A549 (cell line): ENCODE data around the gene CHIT1. TPM values are rescaled to one million over a fixed set of nuclear protein-coding genes. Genes with fewer than 3 reads are reported as not detected.

Experiments
- ATAC-seq, 2 experiments: fragments of 200-7000 bp in 1 of 2; fragments of >200 bp in 1 of 2; cut with Nextera tagmentation in 1 of 2; cut with Tn5 transposase in 1 of 2; 3 replicates each; pipeline versions ENCODE4 v1.8.0 to v1.9.1; 2018 to 2020; ENCODE audit warnings: mild to moderate bottlenecking in 1 of 2, moderate library complexity in 1 of 2
- CTCF ChIA-PET: fragments of 300-600 bp; sonication (Branson Sonifier 250); formaldehyde crosslinking; extraction: SDS; loops from one replicate; lab custom pipeline; 2021; ENCODE audit warnings: antibody characterized with exemption, inconsistent platforms; lab: Yijun Ruan, JAX
- POLR2A ChIA-PET: fragments of 350-600 bp; formaldehyde crosslinking; extraction: SDS; loops from one replicate; lab custom pipeline; 2021; ENCODE audit warnings: antibody characterized with exemption, inconsistent platforms; lab: Yijun Ruan, JAX
- DNase-seq, 2 experiments: peaks; one replicate each; pipeline versions ENCODE4 v3.0.0 to v3.0.0-alpha.2; 2011 to 2016; ENCODE audit warnings: low read depth in 1 of 2, low spot score in 1 of 2
- FAIRE-seq: peaks from 2 replicates; lab custom pipeline; 2011; peaks lifted over from hg19 to GRCh38; lab: Jason Lieb, UNC
- H3K27ac ChIP-seq, 2 experiments: fragments of >200 bp; sonication (Bioruptor Twin); formaldehyde crosslinking; 3 replicates each; pipeline ENCODE4 v1.5.1; 2016 to 2017
- H3K4me1 ChIP-seq: fragments of >200 bp; sonication (Bioruptor Twin); formaldehyde crosslinking; 3 replicates; pipeline ENCODE4 v1.6.1; 2016
- H3K4me2 ChIP-seq: fragments of >200 bp; sonication (Bioruptor Twin); formaldehyde crosslinking; 3 replicates; pipeline ENCODE4 v1.6.1; 2016
- H3K4me3 ChIP-seq: fragments of >200 bp; sonication (Bioruptor Twin); formaldehyde crosslinking; 3 replicates; pipeline ENCODE4 v1.5.1; 2016
- H3K9me3 ChIP-seq: fragments of >200 bp; sonication (Bioruptor Twin); formaldehyde crosslinking; 3 replicates; pipeline ENCODE4 v1.6.1; 2016
- BHLHE40 ChIP-seq: IDR thresholded peaks from 2 replicates; pipeline ENCODE4 v1.6.1; 2012; ENCODE audit warnings: low read depth, low read length, inconsistent platforms
- CBX8 ChIP-seq: fragments of 200-600 bp; sonication (generic); IDR thresholded peaks from 2 replicates; pipeline ENCODE4 v1.6.1; 2016
- CEBPB ChIP-seq, 2 experiments: fragments of >200 bp in 1 of 2; sonication (Bioruptor Twin) in 1 of 2; formaldehyde crosslinking in 1 of 2; IDR thresholded peaks; 2 replicates each; pipeline ENCODE4 v1.6.1; 2012 to 2016
- EHF ChIP-seq: fragments of 250-450 bp; sonication (Bioruptor Pico); IDR thresholded peaks from 2 replicates; pipeline ENCODE4 v1.5.0; 2020; ENCODE audit warnings: mild to moderate bottlenecking
- EP300 ChIP-seq, 2 experiments: fragments of >200 bp; sonication (Bioruptor Twin); formaldehyde crosslinking; IDR thresholded peaks; 2 replicates in 1 of 2; 3 replicates in 1 of 2; pipeline ENCODE4 v1.6.1; 2016 to 2017
- ESRRA ChIP-seq: fragments of 150-350 bp; IDR thresholded peaks from 2 replicates; pipeline ENCODE4 v1.6.1; 2014; ENCODE audit warnings: mild to moderate bottlenecking, low read length, borderline replicate concordance
- FOXS1 ChIP-seq: fragments of 250-450 bp; sonication (Bioruptor Pico); IDR thresholded peaks from 2 replicates; pipeline ENCODE4 v1.5.0; 2020; ENCODE audit warnings: mild to moderate bottlenecking, moderate library complexity
- HDAC2 ChIP-seq: fragments of 200-600 bp; sonication (generic); IDR thresholded peaks from 2 replicates; pipeline ENCODE4 v1.6.1; 2016
- HEYL ChIP-seq: fragments of 250-450 bp; sonication (Bioruptor Pico); IDR thresholded peaks from 2 replicates; pipeline ENCODE4 v1.8.0; 2021; ENCODE audit warnings: mild to moderate bottlenecking, moderate library complexity
- MAZ ChIP-seq: fragments of 150-350 bp; IDR thresholded peaks from 2 replicates; pipeline ENCODE4 v1.6.1; 2014; ENCODE audit warnings: antibody characterized with exemption, low read depth, low read length, borderline replicate concordance
- MYC ChIP-seq: IDR thresholded peaks from 2 replicates; pipeline ENCODE4 v1.6.1; 2012; ENCODE audit warnings: mild to moderate bottlenecking, inconsistent platforms, low read length, improper control_type of control experiment, borderline replicate concordance
- NFE2L2 ChIP-seq: fragments of 150-350 bp; conservative IDR thresholded peaks from 2 replicates; pipeline ENCODE4 v1.6.1; 2014; ENCODE audit warnings: low read length
- NPAS2 ChIP-seq: fragments of 250-450 bp; sonication (Bioruptor Pico); IDR thresholded peaks from 2 replicates; pipeline ENCODE4 v1.8.0; 2022; ENCODE audit warnings: mild to moderate bottlenecking, moderate library complexity, borderline replicate concordance
- NR3C1 ChIP-seq: fragments of >200 bp; sonication (Bioruptor Twin); formaldehyde crosslinking; IDR thresholded peaks from 3 replicates; pipeline ENCODE4 v1.6.1; 2017
- POLR2A ChIP-seq: IDR thresholded peaks from 2 replicates; pipeline ENCODE4 v1.6.1; 2012; ENCODE audit warnings: mild to moderate bottlenecking, low read length
- RAD21 ChIP-seq, 2 experiments: fragments of >200 bp in 1 of 2; sonication (Bioruptor Twin) in 1 of 2; formaldehyde crosslinking in 1 of 2; IDR thresholded peaks in 1 of 2; conservative IDR thresholded peaks in 1 of 2; 2 replicates in 1 of 2; 3 replicates in 1 of 2; pipeline ENCODE4 v1.6.1; 2012 to 2018; ENCODE audit warnings: inconsistent platforms in 1 of 2
- RFX5 ChIP-seq: fragments of 450-650 bp; IDR thresholded peaks from 2 replicates; pipeline ENCODE4 v1.7.1; 2014; ENCODE audit warnings: antibody characterized with exemption, mild to moderate bottlenecking, moderate library complexity
- SMC3 ChIP-seq: fragments of >200 bp; sonication (Bioruptor Twin); formaldehyde crosslinking; IDR thresholded peaks from 3 replicates; pipeline ENCODE4 v1.6.1; 2018; ENCODE audit warnings: inconsistent platforms
- ZNF302 ChIP-seq: fragments of 250-450 bp; sonication (Bioruptor Pico); IDR thresholded peaks from 2 replicates; pipeline ENCODE4 v1.9.0; 2021; ENCODE audit warnings: inconsistent platforms, mild to moderate bottlenecking, moderate library complexity
- WGBS: methylation state at CpG from one replicate; pipeline ENCODE4 v1.1.6; 2017; ENCODE audit errors: missing lambda C conversion rate; 5-methylcytosine and 5-hydroxymethylcytosine counted together
- polyA plus RNA-seq, 4 experiments: library from polyadenylated mRNA; depleted of rRNA in 3 of 4; stranded (reverse); fragments of >200 nt; fragmentation: RNase III in 1 of 4; extraction: RNeasy Plus Mini Kit Qiagen cat#74134 plus additional on column Dnase treatment in 1 of 4; gene quantifications; 2 replicates in 3 of 4; 3 replicates in 1 of 4; pipeline ENCODE4 v1.2.3, GENCODE V29; 2011 to 2017
- TF ChIP-seq, protein P1 (sequence below): fragments of 200-600 bp; sonication (generic); IDR thresholded peaks from 2 replicates; pipeline ENCODE4 v1.6.1; 2016; ENCODE audit warnings: antibody characterized with exemption, mild to moderate bottlenecking, moderate library complexity
- TF ChIP-seq, protein P2 (sequence below): fragments of 250-450 bp; sonication (Bioruptor Pico); IDR thresholded peaks from 2 replicates; pipeline ENCODE4 v1.5.0; 2020; ENCODE audit warnings: low read depth, mild to moderate bottlenecking, moderate library complexity
- TF ChIP-seq, protein P3 (sequence below): IDR thresholded peaks from 2 replicates; pipeline ENCODE4 v1.6.1; 2012; ENCODE audit warnings: low read depth, borderline replicate concordance
- TF ChIP-seq, protein P4 (sequence below): IDR thresholded peaks from 2 replicates; pipeline ENCODE4 v1.6.1; 2012
- TF ChIP-seq, protein P5 (sequence below): fragments of >200 bp; sonication (Bioruptor Twin); formaldehyde crosslinking; IDR thresholded peaks from 2 replicates; pipeline ENCODE4 v1.6.1; 2016

Gene CHIT1
- polyA plus RNA-seq, 2 of the 4 experiments (the other 2 are of a cell fraction), result not detected

DNA sequence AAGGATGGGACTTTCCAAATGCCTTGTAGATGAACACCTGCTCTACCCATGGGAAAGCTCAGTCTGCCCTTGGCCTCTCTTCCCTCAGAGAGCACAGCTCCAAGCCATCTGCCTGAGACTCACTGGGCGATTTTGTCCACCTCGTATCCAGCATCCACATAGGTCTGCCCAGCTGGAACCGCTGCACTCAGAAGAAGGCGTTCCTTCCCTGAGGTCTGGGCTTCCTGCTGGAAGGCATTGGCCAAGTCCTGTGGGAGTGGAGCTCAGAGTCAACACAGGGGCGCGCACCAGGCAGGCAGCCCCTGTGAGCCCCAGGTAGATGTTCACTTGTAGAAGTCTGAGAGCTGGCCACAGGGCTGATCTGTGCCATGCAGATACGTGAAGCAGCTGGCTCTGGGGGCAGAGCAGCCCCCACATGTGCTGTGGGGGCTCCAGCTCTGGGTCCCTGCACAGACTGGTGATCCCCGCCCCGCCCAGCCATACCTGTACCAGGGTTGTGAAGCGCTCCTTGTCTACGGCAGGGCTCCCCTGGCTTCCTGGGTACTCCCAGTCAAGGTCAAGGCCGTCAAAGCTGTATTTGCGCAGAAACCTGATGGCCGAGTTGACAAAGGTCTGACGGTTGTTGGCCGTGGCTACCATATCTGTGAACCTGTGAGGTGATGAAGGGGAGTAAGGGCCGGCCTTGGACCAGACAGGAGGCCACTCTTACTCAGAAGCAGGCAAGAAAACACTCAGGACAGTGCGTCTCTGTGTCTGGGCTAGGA is 6.3 kb downstream of the CHIT1 start:
- 45% methylated on average over 12 of the region's 18 CpGs for WGBS
- Histone ChIP-seq H3K27ac (no peak overlapping the region), H3K4me1 (no peaks in the 10 kb centered on the region), H3K4me2 (no peak overlapping the region), H3K9me3 (no peaks in the 10 kb centered on the region), H3K4me3 (no peak overlapping the region)
- FAIRE-seq (no peak), DNase-seq (no peak), ATAC-seq (no peak; a peak in 1 of 6 replicates)
- TF ChIP-seq HDAC2 (no peak), ZNF302 (CRISPR knock-in tag) (no peak), CBX8 (no peak)
- TF ChIP-seq, all 56 proteins: peak for 0
- ChIA-PET POLR2A (no interaction called here), CTCF (interaction anchor here (0.5 to 14.7 kb wide), 5 partner anchors 8 to 185 kb away, joined by 3 to 452 read pairs (median 96); partner anchors contain the start of gene PPFIA4)

DNA sequence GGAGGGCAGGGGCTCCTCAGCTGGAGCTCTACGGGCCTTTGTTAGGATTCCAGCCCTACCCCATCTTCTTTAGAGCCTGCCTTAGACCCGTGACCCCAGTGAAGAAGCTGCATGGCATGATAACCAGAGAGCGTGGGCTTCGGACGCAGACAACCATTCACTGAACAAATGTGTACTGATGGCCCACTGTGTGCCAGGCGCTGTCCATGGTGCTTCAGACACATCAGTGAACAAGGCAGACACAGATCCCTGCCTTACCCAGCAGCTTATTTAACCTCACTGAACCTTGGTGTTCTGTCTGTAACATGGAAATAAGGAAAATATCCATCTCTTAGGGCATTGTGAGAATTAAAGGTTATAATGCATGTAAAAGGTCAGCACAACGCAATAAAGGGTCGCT is 9.5 kb downstream of the CHIT1 start:
- CTCF ChIA-PET, result interaction anchor here (0.9 to 14.7 kb wide), 8 partner anchors 9 to 182 kb away, joined by 3 to 452 read pairs (median 8); partner anchors contain the start of gene PPFIA4
- WGBS, result 33% methylated on average over 8 of the region's 8 CpGs
- DNase-seq, result no peak
- no peak overlapping the region for H3K4me2 ChIP-seq
- no peak overlapping the region for H3K27ac ChIP-seq
- no peaks in the 10 kb centered on the region for H3K9me3 ChIP-seq
- no peak for FAIRE-seq
- POLR2A ChIA-PET, result no interaction called here
- no peak overlapping the region for H3K4me3 ChIP-seq
- H3K4me1 ChIP-seq, result no peaks in the 10 kb centered on the region
- TF ChIP-seq BHLHE40 (no peak), CEBPB (IDR thresholded peaks at IDR 0.05) (no peak), EHF (CRISPR knock-in tag) (no peak), FOXS1 (CRISPR knock-in tag) (no peak), SMC3 (no peak), ESRRA (no peak)
- TF ChIP-seq, protein P1, sequence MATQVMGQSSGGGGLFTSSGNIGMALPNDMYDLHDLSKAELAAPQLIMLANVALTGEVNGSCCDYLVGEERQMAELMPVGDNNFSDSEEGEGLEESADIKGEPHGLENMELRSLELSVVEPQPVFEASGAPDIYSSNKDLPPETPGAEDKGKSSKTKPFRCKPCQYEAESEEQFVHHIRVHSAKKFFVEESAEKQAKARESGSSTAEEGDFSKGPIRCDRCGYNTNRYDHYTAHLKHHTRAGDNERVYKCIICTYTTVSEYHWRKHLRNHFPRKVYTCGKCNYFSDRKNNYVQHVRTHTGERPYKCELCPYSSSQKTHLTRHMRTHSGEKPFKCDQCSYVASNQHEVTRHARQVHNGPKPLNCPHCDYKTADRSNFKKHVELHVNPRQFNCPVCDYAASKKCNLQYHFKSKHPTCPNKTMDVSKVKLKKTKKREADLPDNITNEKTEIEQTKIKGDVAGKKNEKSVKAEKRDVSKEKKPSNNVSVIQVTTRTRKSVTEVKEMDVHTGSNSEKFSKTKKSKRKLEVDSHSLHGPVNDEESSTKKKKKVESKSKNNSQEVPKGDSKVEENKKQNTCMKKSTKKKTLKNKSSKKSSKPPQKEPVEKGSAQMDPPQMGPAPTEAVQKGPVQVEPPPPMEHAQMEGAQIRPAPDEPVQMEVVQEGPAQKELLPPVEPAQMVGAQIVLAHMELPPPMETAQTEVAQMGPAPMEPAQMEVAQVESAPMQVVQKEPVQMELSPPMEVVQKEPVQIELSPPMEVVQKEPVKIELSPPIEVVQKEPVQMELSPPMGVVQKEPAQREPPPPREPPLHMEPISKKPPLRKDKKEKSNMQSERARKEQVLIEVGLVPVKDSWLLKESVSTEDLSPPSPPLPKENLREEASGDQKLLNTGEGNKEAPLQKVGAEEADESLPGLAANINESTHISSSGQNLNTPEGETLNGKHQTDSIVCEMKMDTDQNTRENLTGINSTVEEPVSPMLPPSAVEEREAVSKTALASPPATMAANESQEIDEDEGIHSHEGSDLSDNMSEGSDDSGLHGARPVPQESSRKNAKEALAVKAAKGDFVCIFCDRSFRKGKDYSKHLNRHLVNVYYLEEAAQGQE, result peak; percentile 55; the same call in 1 of the 2 replicates
- TF ChIP-seq, protein P2, sequence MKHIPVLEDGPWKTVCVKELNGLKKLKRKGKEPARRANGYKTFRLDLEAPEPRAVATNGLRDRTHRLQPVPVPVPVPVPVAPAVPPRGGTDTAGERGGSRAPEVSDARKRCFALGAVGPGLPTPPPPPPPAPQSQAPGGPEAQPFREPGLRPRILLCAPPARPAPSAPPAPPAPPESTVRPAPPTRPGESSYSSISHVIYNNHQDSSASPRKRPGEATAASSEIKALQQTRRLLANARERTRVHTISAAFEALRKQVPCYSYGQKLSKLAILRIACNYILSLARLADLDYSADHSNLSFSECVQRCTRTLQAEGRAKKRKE (CRISPR knock-in tag), result no peak
- no peak for ATAC-seq

DNA sequence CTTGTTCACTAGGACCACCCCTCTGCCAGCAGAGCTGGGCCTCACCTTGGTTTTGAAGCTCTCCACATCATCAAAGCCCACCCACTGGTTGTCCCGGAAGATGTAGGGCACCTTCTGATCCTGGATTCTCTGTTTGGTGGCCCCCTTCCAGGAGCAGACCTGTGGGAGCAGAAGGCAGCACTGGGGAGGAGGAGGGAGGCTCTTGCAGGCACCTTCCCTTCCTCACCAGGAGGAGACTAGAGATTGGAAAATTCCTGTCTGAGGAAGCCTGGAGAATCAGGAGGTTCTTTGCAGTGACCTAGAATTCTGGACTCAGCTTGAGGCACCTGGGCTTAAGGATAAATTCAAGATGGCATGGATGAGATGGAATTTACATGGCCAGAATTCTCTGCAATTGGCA is 10.3 kb downstream of the CHIT1 start:
- ChIA-PET CTCF (interaction anchor here (1.4 to 14.7 kb wide), 8 partner anchors 10 to 181 kb away, joined by 3 to 452 read pairs (median 56); partner anchors contain the start of genes MYBPH and PPFIA4), POLR2A (no interaction called here)
- FAIRE-seq (no peak), ATAC-seq (no peak), DNase-seq (no peak)
- H3K4me2 ChIP-seq, result no peak overlapping the region
- H3K4me1 ChIP-seq, result no peaks in the 10 kb centered on the region
- no peak overlapping the region for H3K4me3 ChIP-seq
- no peak for TF ChIP-seq RAD21 (conservative IDR thresholded peaks at IDR 0.05 in 1 of 2, IDR thresholded peaks at IDR 0.05 in 1 of 2)
- TF ChIP-seq, protein P3, sequence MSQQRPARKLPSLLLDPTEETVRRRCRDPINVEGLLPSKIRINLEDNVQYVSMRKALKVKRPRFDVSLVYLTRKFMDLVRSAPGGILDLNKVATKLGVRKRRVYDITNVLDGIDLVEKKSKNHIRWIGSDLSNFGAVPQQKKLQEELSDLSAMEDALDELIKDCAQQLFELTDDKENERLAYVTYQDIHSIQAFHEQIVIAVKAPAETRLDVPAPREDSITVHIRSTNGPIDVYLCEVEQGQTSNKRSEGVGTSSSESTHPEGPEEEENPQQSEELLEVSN, result no peak
- TF ChIP-seq, protein P4, sequence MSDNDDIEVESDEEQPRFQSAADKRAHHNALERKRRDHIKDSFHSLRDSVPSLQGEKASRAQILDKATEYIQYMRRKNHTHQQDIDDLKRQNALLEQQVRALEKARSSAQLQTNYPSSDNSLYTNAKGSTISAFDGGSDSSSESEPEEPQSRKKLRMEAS, result no peak
- no peak for TF ChIP-seq POLR2A
- TF ChIP-seq, protein P5, sequence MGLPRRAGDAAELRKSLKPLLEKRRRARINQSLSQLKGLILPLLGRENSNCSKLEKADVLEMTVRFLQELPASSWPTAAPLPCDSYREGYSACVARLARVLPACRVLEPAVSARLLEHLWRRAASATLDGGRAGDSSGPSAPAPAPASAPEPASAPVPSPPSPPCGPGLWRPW, result no peak
- no peak for TF ChIP-seq NPAS2 (CRISPR knock-in tag)
- no peak for TF ChIP-seq EHF (CRISPR knock-in tag)
- no peak for TF ChIP-seq MAZ
- no peak for TF ChIP-seq EP300 (IDR thresholded peaks at IDR 0.05)
- TF ChIP-seq SMC3, result no peak
- TF ChIP-seq NFE2L2, result no peak
- no peak for TF ChIP-seq MYC
- TF ChIP-seq NR3C1, result no peak
- no peak for TF ChIP-seq RFX5
- TF ChIP-seq CBX8, result no peak
- TF ChIP-seq HEYL (CRISPR knock-in tag), result no peak
- TF ChIP-seq FOXS1 (CRISPR knock-in tag), result no peak
- WGBS, result 0% methylated on average over 1 of the region's 1 CpG
- H3K27ac ChIP-seq, result no peak overlapping the region
- H3K9me3 ChIP-seq, result no peaks in the 10 kb centered on the region
